Parathyroid adenoma (tissue), 2 donors: Measurements from ENCODE around the gene ZNF587.
"Not testable (repeated sequence)": the region's sequence is repeated elsewhere in the genome, so short reads cannot be mapped to it uniquely, and the experiment has no call there.

ENCODE experiments used
- H2AFZ ChIP-seq: fragments of 300-600 bp; sonication (generic); one replicate; pipeline ENCODE4 v1.7.0; 2017; ENCODE audit warnings: antibody characterized with exemption, mild to moderate bottlenecking
- H3K27ac ChIP-seq: fragments of 300-600 bp; sonication (generic); one replicate; pipeline ENCODE4 v1.7.0; 2017
- H3K27me3 ChIP-seq: fragments of 300-600 bp; sonication (generic); one replicate; pipeline ENCODE4 v1.7.0; 2017; ENCODE audit warnings: low read length; ENCODE audit not compliant: control insufficient read depth, insufficient read depth
- H3K36me3 ChIP-seq: fragments of 300-600 bp; sonication (generic); one replicate; pipeline ENCODE4 v1.7.0; 2017; ENCODE audit warnings: low read length; ENCODE audit not compliant: control insufficient read depth, insufficient read depth
- H3K4me1 ChIP-seq: fragments of 300-600 bp; sonication (generic); one replicate; pipeline ENCODE4 v1.7.0; 2017; ENCODE audit warnings: control low read depth
- H3K4me2 ChIP-seq: fragments of 300-600 bp; sonication (generic); one replicate; pipeline ENCODE4 v1.7.0; 2017; ENCODE audit warnings: low read length
- H3K4me3 ChIP-seq: fragments of 300-600 bp; sonication (generic); one replicate; pipeline ENCODE4 v1.7.0; 2017; ENCODE audit warnings: low read depth, low read length
- H3K79me2 ChIP-seq: fragments of 300-600 bp; sonication (generic); one replicate; pipeline ENCODE4 v1.7.0; 2017; ENCODE audit warnings: control low read depth
- H3K9ac ChIP-seq: fragments of 300-600 bp; sonication (generic); one replicate; pipeline ENCODE4 v1.7.0; 2017; ENCODE audit warnings: mild to moderate bottlenecking
- H3K9me3 ChIP-seq: fragments of 300-600 bp; sonication (generic); one replicate; pipeline ENCODE4 v1.7.0; 2017; ENCODE audit warnings: low read length; ENCODE audit not compliant: control insufficient read depth
- CTCF ChIP-seq: fragments of 300-600 bp; sonication (generic); IDR thresholded peaks from one replicate; pipeline ENCODE4 v1.7.0; 2017; ENCODE audit warnings: antibody characterized with exemption, mild to moderate bottlenecking
- donor health status: primary hyperparathyroidism.

The ZNF587 gene

GRCh38 chr19:57841122-57841763, 8.4 kb upstream of the ZNF587 start:
- no peak overlapping the region for H3K4me3 ChIP-seq
- H3K9ac ChIP-seq: no peak overlapping the region
- H3K4me2 ChIP-seq: no peak overlapping the region
- no peaks in the 10 kb centered on the region for H3K36me3 ChIP-seq
- H3K4me1 ChIP-seq: no peaks in the 10 kb centered on the region
- no peaks in the 10 kb centered on the region for H3K27me3 ChIP-seq
- no peak overlapping the region for H3K27ac ChIP-seq
- no peaks in the 10 kb centered on the region for H3K9me3 ChIP-seq
- H2AFZ ChIP-seq: no peak overlapping the region
- H3K79me2 ChIP-seq: peaks cover 27% of the 10 kb centered on the region
- TF ChIP-seq CTCF: no peak

GRCh38 chr19:57847164-57847563, 2.5 kb upstream of the ZNF587 start:
- not testable (repeated sequence) for H3K9ac ChIP-seq, H3K4me1 ChIP-seq, H3K4me2 ChIP-seq, H3K4me3 ChIP-seq, H3K9me3 ChIP-seq, H3K27me3 ChIP-seq, H2AFZ ChIP-seq, H3K27ac ChIP-seq, H3K36me3 ChIP-seq
- H3K79me2 ChIP-seq: peaks cover 14% of the 10 kb centered on the region

- peak overlapping the region; percentile 69 for H3K4me3 ChIP-seq
- not testable (repeated sequence) for H3K27ac ChIP-seq, H3K27me3 ChIP-seq, H3K4me2 ChIP-seq, H3K9ac ChIP-seq, H3K4me1 ChIP-seq, H2AFZ ChIP-seq, H3K9me3 ChIP-seq, H3K36me3 ChIP-seq
- H3K79me2 ChIP-seq: peaks cover 25% of the 10 kb centered on the region
These were observed 445 bp upstream of the ZNF587 start for GRCh38 chr19:57849162-57849665.

- TF ChIP-seq CTCF: no peak
- peak overlapping the region; percentile 69 for H3K4me3 ChIP-seq
These were observed 926 bp downstream of the ZNF587 start for GRCh38 chr19:57850553-57851017.

GRCh38 chr19:57851812-57852603, 2.3 kb downstream of the ZNF587 start:
- not testable (repeated sequence) for H3K9ac ChIP-seq, H3K27me3 ChIP-seq, H3K4me1 ChIP-seq, H3K4me2 ChIP-seq, H3K27ac ChIP-seq, H2AFZ ChIP-seq, H3K36me3 ChIP-seq, H3K4me3 ChIP-seq, H3K9me3 ChIP-seq
- H3K79me2 ChIP-seq: peaks cover 23% of the 10 kb centered on the region

More at GRCh38 chr19:57850553-57851017, 926 bp downstream of the ZNF587 start:
- H2AFZ ChIP-seq: no peak overlapping the region
- H3K27me3 ChIP-seq: no peaks in the 10 kb centered on the region
- H3K9ac ChIP-seq: no peak overlapping the region
- peaks cover 23% of the 10 kb centered on the region for H3K79me2 ChIP-seq
- H3K36me3 ChIP-seq: no peaks in the 10 kb centered on the region
- no peaks in the 10 kb centered on the region for H3K9me3 ChIP-seq
- H3K4me1 ChIP-seq: peaks cover 7% of the 10 kb centered on the region
- H3K4me2 ChIP-seq: peak overlapping the region; percentile 94
- H3K27ac ChIP-seq: peak overlapping the region; percentile 65

GRCh38 chr19:57854117-57854516, 4.5 kb downstream of the ZNF587 start:
- peaks cover 23% of the 10 kb centered on the region for H3K79me2 ChIP-seq
- not testable (repeated sequence) for H3K9ac ChIP-seq, H2AFZ ChIP-seq, H3K4me1 ChIP-seq, H3K36me3 ChIP-seq, H3K4me2 ChIP-seq, H3K4me3 ChIP-seq, H3K27ac ChIP-seq, H3K27me3 ChIP-seq, H3K9me3 ChIP-seq

- not testable (repeated sequence) for H2AFZ ChIP-seq
These were observed 12.7 kb downstream of the ZNF587 start for GRCh38 chr19:57862351-57862750.

More at GRCh38 chr19:57862351-57862750, 12.7 kb downstream of the ZNF587 start:
- H3K27ac ChIP-seq, H3K9me3 ChIP-seq, H3K9ac ChIP-seq, H3K27me3 ChIP-seq, H3K4me3 ChIP-seq, H3K4me1 ChIP-seq, H3K4me2 ChIP-seq, H3K36me3 ChIP-seq: not testable (repeated sequence)
- peaks cover 15% of the 10 kb centered on the region for H3K79me2 ChIP-seq
